NCI-H774 (cell line): ENCODE measurements around the gene DTX1.
A peak's percentile ranks its signal among the peaks of the same experiment; 100 is the strongest.

Experiments used
- DNase-seq: peaks from one replicate; lab custom pipeline; 2025; lab: John Stamatoyannopoulos, UW

Gene DTX1

GRCh38 chr12:113094738-113095137 lies 38.2 kb downstream of the DTX1 start:
- no peak for DNase-seq

- no peak for DNase-seq
These were observed 38.9 kb downstream of the DTX1 start for GRCh38 chr12:113095405-113095804.

DNA sequence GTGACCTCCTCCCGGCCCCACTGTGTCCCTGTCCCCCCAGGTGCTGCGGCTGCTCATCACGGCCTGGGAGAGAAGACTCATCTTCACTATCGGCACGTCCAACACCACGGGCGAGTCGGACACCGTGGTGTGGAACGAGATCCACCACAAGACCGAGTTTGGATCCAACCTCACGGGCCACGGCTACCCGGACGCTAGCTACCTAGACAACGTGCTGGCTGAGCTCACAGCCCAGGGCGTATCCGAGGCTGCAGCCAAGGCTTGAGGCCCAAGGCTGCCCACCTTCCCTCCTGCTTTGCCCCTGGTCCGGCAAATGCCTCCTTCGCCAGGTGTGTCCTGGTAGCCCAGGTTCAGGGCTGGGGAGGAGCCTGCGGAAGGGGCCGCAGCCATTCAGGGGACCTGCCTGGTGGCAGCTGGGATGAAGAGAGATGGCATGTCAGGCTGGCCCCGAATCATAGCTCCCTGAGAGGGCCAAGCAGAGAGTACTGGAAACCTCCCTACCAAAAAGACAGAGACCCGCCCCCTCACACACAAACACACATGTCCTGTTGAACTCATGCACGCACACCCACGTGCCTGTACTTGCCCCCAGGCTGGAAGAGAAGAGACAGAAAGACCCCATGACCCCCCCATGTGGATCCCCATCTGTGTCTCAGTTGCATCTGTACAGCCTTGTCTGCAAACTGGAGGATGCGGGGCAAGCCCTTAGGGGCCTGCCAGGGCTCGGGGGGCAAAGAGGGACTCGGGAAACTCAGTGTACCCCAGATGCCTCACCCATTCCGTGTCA lies 40.3 kb downstream of the DTX1 start:
- DNase-seq, result no peak

DNA sequence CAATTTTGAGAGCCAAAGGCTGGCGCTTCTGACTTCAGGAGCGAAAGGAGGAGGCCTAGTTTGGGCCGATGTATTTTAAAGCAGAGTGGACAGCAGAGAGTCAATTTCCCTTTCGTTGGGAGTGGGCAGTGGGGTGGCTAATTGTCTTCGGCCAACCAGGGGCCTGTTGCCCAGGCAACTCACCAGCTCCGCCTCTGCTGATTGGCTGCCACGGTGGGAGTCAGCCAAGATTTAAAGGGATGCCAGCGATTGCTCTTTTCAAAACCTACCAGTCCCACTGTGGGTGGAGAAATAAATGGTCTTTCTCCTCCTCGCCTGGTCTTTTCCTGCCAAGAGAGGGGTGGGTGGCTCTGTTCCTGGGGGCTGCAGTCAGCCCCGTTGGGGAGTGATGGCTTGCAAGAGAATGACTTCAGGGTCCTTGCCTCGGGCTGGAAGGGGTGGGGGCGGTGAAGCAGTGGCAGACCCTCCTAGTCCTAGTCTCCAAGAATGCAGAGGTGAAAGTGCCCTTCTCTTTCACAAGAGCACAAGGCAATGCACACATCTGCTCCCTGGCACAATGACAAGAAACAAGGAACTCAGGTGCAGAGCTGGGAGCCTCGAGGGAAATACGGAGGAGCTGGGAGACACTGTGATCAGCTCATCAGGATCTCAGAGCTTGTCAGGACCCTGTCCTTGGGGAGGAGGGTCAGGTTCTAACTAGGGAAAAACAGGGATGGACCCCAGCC lies 41.3 kb downstream of the DTX1 start:
- DNase-seq, result no peak

DNA sequence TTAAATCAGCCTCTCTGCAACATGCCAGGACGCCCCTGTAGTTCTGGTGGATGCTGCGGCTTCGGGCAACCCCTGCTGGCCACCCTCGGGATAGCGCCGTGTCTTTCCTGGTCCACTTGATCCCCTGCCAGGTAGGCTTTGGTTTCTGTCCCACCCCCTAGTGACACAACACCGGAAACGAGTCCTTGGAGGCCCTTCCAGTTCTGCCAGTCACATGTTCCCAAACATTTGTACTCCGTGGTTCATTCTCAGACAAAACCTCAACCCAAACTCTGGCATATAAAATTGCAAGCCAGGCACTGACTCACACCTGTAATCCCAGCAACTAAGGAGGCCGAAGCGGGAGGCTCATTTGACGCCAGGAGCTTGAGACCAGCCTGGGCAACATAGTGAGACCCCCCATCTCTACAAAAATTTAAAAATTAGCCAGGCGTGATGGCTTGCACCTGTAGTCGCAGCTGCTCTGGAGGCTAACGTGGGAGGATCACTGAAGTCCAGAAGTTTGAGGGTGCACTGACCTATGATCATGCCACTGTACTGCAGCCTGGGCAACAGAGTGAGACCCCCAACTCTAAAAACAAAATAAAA lies 42.0 kb downstream of the DTX1 start:
- DNase-seq, result peak; percentile 89

DNA sequence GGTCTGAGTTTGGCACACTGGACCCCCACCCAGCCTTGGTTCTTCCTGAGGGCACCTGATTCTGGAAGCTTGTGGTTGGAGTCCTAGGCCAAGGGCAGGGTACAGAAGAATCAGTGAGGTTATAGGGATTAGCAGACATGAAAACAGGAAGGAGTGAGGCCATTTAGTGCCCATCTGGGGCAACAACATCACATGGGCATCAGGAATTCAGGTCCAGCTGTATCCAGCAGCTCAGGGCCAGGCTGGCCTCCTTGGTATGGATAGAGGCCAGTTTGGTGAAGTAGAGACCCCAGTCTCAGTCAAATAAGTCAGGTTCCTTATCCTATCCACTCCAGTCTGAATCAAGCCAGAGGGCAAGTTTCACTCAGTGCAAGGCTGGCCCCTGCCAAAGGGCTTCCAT lies 42.8 kb downstream of the DTX1 start:
- DNase-seq, result no peak

GRCh38 chr12:113099764-113100163 lies 43.2 kb downstream of the DTX1 start:
- no peak for DNase-seq

GRCh38 chr12:113101751-113102150 lies 45.2 kb downstream of the DTX1 start:
- no peak for DNase-seq

DNA sequence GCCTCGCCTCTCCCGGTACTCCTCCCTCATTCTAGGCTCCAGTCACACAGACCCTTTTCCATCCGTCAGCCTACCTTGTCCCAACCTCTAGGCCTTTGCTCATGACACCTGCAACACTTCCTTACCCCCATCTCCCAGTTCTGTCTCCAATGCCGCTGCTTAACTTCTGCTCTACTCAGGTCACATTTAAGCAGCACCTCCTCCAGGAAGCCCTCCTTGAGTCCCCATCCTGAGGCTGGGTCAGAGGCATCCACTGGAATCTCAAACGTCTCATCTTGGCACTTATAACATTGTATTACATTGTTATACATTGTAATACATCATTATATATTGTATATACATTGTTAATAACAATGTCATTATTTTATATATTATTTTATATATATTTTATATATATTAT lies 46.3 kb downstream of the DTX1 start:
- no peak for DNase-seq

DNA sequence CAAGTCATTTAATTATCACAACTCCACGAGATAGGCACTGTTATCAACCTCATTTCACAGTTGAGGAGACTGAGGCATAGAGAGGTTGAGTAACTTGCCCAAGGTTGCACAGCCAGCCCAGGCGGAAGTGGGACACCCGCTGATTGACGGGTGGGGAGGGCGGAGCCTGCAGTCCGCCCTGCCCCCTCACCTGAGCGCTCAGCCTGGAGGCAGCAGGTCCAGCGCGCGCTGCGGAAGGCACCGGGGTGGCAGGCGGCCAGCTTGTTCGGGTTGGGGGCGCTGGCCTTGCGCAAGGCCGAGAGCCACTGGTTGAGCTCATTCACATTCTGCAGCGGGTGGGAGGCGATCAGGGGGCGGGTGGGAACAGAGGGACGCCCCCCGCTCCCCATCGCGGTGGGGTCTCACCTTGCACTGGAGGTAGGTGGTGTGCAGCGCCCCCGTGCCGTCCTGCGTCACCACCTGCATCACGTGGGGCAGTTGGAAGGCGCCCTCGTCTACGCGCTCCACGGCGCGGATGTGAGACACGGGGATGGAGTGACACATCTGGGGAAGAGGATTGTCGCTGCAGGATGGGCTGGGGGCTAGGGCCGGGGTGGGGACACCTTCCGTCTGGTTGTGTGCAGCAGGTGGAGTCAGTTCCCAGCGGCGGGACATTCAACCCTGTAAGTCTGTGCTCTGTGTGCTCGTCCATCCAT lies 47.4 kb downstream of the DTX1 start:
- DNase-seq, result no peak

DNA sequence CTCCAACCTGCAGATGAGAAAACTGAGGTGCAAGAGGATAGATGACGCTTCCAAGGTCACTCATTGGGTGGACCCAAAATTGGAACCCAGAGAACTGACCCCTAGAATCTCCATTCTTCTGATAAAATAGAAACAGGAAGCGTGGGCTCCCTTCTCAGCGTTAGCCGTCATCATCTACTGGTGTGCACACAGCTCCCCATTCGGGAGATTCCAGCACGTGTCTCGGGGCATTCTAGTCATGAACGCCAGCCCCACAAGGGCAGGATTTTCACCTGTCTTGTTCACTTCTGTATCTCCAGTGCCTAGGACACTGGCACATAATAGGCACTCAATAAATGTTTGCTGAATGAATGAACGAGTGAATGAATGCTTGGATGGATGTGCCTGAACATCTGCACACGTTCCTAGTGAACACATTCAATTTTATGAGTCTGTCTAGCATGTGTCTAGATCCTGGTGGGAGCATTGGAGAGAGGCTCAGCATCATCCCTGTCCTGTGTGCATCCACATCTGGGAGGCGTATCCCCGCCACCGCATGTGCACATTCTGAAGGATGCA lies 48.5 kb downstream of the DTX1 start:
- DNase-seq, result no peak

DNA sequence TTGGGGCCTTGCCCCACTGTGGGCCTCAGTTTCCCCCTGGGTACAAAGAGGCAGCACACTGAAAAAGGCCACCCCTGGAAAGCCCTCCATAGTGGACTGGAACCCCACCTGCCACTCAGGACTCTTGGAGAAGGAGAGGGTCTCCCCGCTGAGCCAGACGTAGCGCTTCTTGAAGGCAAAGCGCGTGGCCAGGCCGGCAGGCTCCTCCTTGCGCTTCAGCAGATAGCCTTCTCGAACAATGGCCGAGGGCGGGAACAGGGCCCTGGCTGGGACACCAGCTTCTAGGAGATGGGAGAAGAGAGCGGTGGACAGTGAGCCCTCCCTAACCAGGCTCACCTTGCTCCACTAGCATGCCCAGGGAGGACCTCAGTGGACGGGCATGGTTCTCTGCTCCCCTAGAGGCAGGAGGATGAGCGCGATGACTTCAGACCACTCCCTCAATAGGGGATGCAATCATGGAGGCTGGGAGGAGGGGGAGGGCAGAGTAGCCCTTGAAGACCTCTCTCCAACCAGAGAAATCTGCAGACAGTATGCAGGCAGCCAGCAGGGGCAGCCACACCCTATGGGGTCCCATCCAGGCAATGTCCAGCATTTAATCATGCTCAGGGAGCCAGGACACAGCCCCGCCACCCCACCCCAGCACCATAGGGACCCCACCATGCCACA lies 49.2 kb downstream of the DTX1 start:
- DNase-seq, result no peak

GRCh38 chr12:113106361-113106760 lies 49.8 kb downstream of the DTX1 start:
- no peak for DNase-seq

GRCh38 chr12:113108308-113108707 lies 51.8 kb downstream of the DTX1 start:
- DNase-seq, result no peak

- DNase-seq, result no peak
These were observed 52.8 kb downstream of the DTX1 start for GRCh38 chr12:113109360-113109759.

GRCh38 chr12:113109872-113110599 lies 53.5 kb downstream of the DTX1 start:
- DNase-seq, result no peak

DNA sequence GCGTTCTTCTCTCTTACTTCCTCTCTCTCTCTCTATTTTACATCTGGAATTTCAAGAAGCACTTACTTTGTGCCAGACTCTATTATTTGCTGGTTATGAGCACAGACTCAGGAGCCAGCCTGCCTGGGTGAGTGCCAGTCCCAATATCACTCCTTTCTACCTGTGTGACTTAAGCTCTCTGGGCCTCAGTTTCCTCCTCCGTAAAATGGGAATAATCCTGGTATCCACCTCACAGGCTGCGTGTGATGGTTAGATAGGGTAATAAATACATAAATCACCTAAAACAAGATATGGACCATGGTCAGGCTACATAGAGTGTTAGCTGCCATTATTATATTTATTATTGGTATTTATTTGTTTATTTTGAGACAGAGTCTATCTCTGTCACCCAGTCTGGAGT lies 54.7 kb downstream of the DTX1 start:
- no peak for DNase-seq

GRCh38 chr12:113112043-113112899 lies 55.7 kb downstream of the DTX1 start:
- DNase-seq, result no peak

DNA sequence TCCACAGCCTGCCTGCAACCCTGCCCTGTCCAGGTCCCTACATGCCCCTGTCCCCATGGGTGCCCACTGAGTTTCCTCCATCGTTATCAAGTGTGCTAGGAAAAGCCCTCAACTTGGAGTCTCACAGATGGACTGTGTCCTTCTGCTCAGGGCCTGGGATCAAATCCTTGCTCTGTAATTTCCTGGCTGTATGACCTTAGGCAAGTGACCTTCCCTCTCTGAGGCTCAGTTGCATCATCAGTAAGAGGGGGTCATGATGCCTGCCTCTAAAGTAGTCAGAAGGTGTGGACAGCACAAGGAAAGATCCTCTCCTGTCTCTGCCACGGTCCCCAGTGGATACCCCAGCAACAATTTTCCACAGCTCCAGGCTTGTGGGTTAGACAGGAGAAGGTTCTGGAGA lies 56.9 kb downstream of the DTX1 start:
- DNase-seq, result no peak
